Endothelial cell of umbilical vein (primary cell): ENCODE results near the gene DNAJC7. TPM values are rescaled to one million over a fixed set of nuclear protein-coding genes. Genes with fewer than 3 reads are reported as not detected.

Source experiments
- BruUV-seq: library from RNA; stranded (reverse); fragments of 400-500 nt; replicated peaks from 2 replicates; lab custom pipeline; 2021; lab: Mats Ljungman, UMichigan
- CTCF ChIA-PET: fragments of 300-600, 350-600 bp; sonication (Branson Sonifier 250); formaldehyde crosslinking; loops from one replicate; lab custom pipeline; 2021; ENCODE audit warnings: antibody characterized with exemption, inconsistent platforms; lab: Charles Lee
- POLR2A ChIA-PET: fragments of 300-600, 350-600 bp; sonication (Branson Sonifier 250); formaldehyde crosslinking; loops from one replicate; lab custom pipeline; 2021; ENCODE audit warnings: antibody characterized with exemption, inconsistent platforms; lab: Charles Lee
- DNase-seq: peaks from one replicate; pipeline ENCODE4 v3.0.0-alpha.2; 2011; ENCODE audit warnings: low read depth, low spot score
- FAIRE-seq: peaks from 2 replicates; lab custom pipeline; 2011; peaks lifted over from hg19 to GRCh38; lab: Jason Lieb, UNC
- H2AFZ ChIP-seq: 2 replicates; pipeline ENCODE4 v1.6.0; 2012; ENCODE audit warnings: low read depth, low read length, control low read depth, inconsistent platforms
- H3K27ac ChIP-seq: 2 replicates; pipeline ENCODE4 v1.5.1; 2011; ENCODE audit warnings: low read depth, mild to moderate bottlenecking, control low read depth, low read length, moderate library complexity; ENCODE audit not compliant: insufficient read depth
- H3K27me3 ChIP-seq, 2 experiments: 2 replicates each; pipeline versions ENCODE4 v1.6.0 to v1.6.1; 2011; ENCODE audit warnings: low read length in 2 of 2, mixed read lengths in 1 of 2; ENCODE audit not compliant: control insufficient read depth in 2 of 2, insufficient read depth in 2 of 2
- H3K36me3 ChIP-seq, 2 experiments: 2 replicates in 1 of 2; 3 replicates in 1 of 2; pipeline ENCODE4 v1.5.1; 2011; ENCODE audit warnings: low read length in 2 of 2, mild to moderate bottlenecking in 1 of 2, moderate library complexity in 1 of 2; ENCODE audit not compliant: control insufficient read depth in 2 of 2, insufficient read depth in 2 of 2; ENCODE audit errors: extremely low read depth in 1 of 2
- H3K4me1 ChIP-seq: 3 replicates; pipeline ENCODE4 v1.5.1; 2011; ENCODE audit warnings: mild to moderate bottlenecking, low read length; ENCODE audit not compliant: control insufficient read depth, insufficient read depth; ENCODE audit errors: extremely low read depth
- H3K4me2 ChIP-seq: 2 replicates; pipeline ENCODE4 v1.6.1; 2011; ENCODE audit warnings: low read length, control low read depth, mixed read lengths; ENCODE audit not compliant: insufficient read depth
- H3K4me3 ChIP-seq, 3 experiments: fragments of 200-600 bp in 1 of 3; sonication (generic), shearing (Covaris generic) in 1 of 3; replicated peaks in 1 of 3; 2 replicates each; pipeline ENCODE4 v1.5.1; 2011 to 2016; ENCODE audit warnings: control low read depth in 3 of 3, low read length in 3 of 3, mild to moderate bottlenecking in 2 of 3, inconsistent platforms in 1 of 3, low read depth in 1 of 3, moderate library complexity in 1 of 3; ENCODE audit not compliant: insufficient read depth in 1 of 3
- H3K79me2 ChIP-seq: 2 replicates; pipeline ENCODE4 v1.6.0; 2012; ENCODE audit warnings: low read length, inconsistent platforms; ENCODE audit not compliant: control insufficient read depth, insufficient read depth
- H3K9ac ChIP-seq: replicated peaks from 2 replicates; pipeline ENCODE3; 2011; ENCODE audit warnings: low read length, control low read depth; ENCODE audit not compliant: insufficient read depth; ENCODE audit errors: extremely low read depth
- H3K9me1 ChIP-seq: replicated peaks from 3 replicates; pipeline ENCODE4 v1.6.0; 2011; ENCODE audit warnings: mild to moderate bottlenecking, low read length; ENCODE audit not compliant: control insufficient read depth, insufficient read depth; ENCODE audit errors: extremely low read depth
- H3K9me3 ChIP-seq: replicated peaks from 2 replicates; pipeline ENCODE4 v1.5.1; 2012; ENCODE audit warnings: low read length, inconsistent platforms; ENCODE audit not compliant: control insufficient read depth, insufficient read depth
- H4K20me1 ChIP-seq: replicated peaks from 2 replicates; pipeline ENCODE3; 2011; ENCODE audit warnings: mild to moderate bottlenecking, low read length; ENCODE audit not compliant: control insufficient read depth, insufficient read depth; ENCODE audit errors: extremely low read depth
- CTCF ChIP-seq, 2 donors: IDR thresholded peaks; 1 replicate in 1 of 2; 2 replicates in 1 of 2; pipeline ENCODE4 v1.5.1; 2011; ENCODE audit warnings: low read length in 2 of 2, mild to moderate bottlenecking in 2 of 2, moderate library complexity in 2 of 2, control low read depth in 1 of 2, inconsistent platforms in 1 of 2, low read depth in 1 of 2; ENCODE audit not compliant: insufficient read depth in 1 of 2; ENCODE audit errors: extremely low read depth in 1 of 2
- EZH2 ChIP-seq: IDR thresholded peaks from 2 replicates; pipeline ENCODE4 v1.6.1; 2012; ENCODE audit warnings: borderline replicate concordance, low read depth, mild to moderate bottlenecking, moderate library complexity, low read length, inconsistent platforms; ENCODE audit not compliant: severe bottlenecking
- FOS ChIP-seq: IDR thresholded peaks from 2 replicates; pipeline ENCODE4 v1.6.1; 2011; ENCODE audit warnings: mild to moderate bottlenecking, low read length, moderate library complexity, borderline replicate concordance; ENCODE audit not compliant: insufficient read depth
- GATA2 ChIP-seq: IDR thresholded peaks from 2 replicates; pipeline ENCODE4 v1.7.0; 2011; ENCODE audit warnings: low read depth, mild to moderate bottlenecking, moderate library complexity, mixed read lengths, low read length; ENCODE audit not compliant: insufficient read length, insufficient read depth
- JUN ChIP-seq: IDR thresholded peaks from 2 replicates; pipeline ENCODE4 v1.6.1; 2011; ENCODE audit warnings: borderline replicate concordance, low read depth; ENCODE audit not compliant: insufficient read length, insufficient read depth
- MYC ChIP-seq: IDR thresholded peaks from one replicate; pipeline ENCODE4 v1.6.1; 2011; ENCODE audit warnings: mild to moderate bottlenecking, low read depth, low read length
- POLR2A ChIP-seq: IDR thresholded peaks from 2 replicates; pipeline ENCODE4 v1.6.1; 2012; ENCODE audit warnings: low read depth, mild to moderate bottlenecking, control low read depth, low read length
- POLR2AphosphoS5 ChIP-seq: IDR thresholded peaks from 2 replicates; pipeline ENCODE4 v1.6.1; 2012; ENCODE audit warnings: low read depth, mild to moderate bottlenecking, control low read depth, low read length, moderate library complexity; ENCODE audit not compliant: insufficient read depth
- dilution Hi-C: fragments of 300-500 bp; cut with MboI; formaldehyde crosslinking; loops from one replicate; pipeline ENCODE4 v1.15.0; 2019; ENCODE audit warnings: low sequenced_read_pairs; ENCODE audit not compliant: extremely low pct_ligation_motif_present
- intact Hi-C: fragments of 100-400 bp; cut with micrococcal nuclease; formaldehyde crosslinking; loops from one replicate; pipeline ENCODE4 v1.10.0; 2022
- polyA plus RNA-seq, 4 experiments: library from polyadenylated mRNA; depleted of rRNA in 3 of 4; stranded (reverse) in 3 of 4; unstranded in 1 of 4; fragments of >200 nt; gene quantifications; 2 replicates each; pipeline versions ENCODE4 v1.2.1 to v1.2.3, GENCODE V29; 2011 to 2012; ENCODE audit warnings: missing spikeins in 1 of 4
- total RNA-seq: library from RNA; stranded (reverse); gene quantifications from 2 replicates; pipeline ENCODE4 v1.2.3, GENCODE V29; 2021
- TF ChIP-seq, protein P1 (sequence below): IDR thresholded peaks from 2 replicates; pipeline ENCODE4 v1.6.1; 2011; ENCODE audit not compliant: insufficient read depth, insufficient read length

DNAJC7 gene
- total and polyA plus RNA-seq, 2 donors (not counting 3 experiments of a cell fraction or from before 2014, with no cell fraction given), result 19.8 to 111 TPM

- Histone ChIP-seq H3K27ac (no peak within 1 kb of the TSS), H3K4me2 (no peak within 1 kb of the TSS), H3K4me3 (peak within 1 kb of the TSS in 2 of 3 experiments; percentile 39 to 49), H3K9ac (no peak within 1 kb of the TSS), H3K4me1 (no peaks in the 10 kb centered on the region), H3K9me1 (no peaks in the 10 kb centered on the region), H4K20me1 (no peaks in the 10 kb centered on the region), H3K79me2 (no peaks in the 10 kb centered on the region), H2AFZ (peak within 1 kb of the TSS; percentile 64), H3K36me3 (no peaks in the 10 kb centered on the region), H3K27me3 (peaks cover 25 to 38% of the 10 kb centered on the region in 2 experiments), H3K9me3 (no peaks in the 10 kb centered on the region)
- intact Hi-C loops (no loop called here), dilution Hi-C loops (no loop called here)
- peak; percentile 36 for DNase-seq
- POLR2A ChIA-PET, result no interaction called here
- TF ChIP-seq GATA2 (no peak), CTCF (IDR thresholded peaks at IDR 0.05; ENCODE audit: extremely low read depth in 1 of 2, insufficient read depth in 1 of 2, low read depth in 1 of 2, low read length in 2 of 2) (peak; percentile 8 to 48), JUN (no peak), EZH2 (no peak), POLR2A (no peak), MYC (no peak), POLR2AphosphoS5 (peak; percentile 35), FOS (no peak)
- TF ChIP-seq, protein P1, sequence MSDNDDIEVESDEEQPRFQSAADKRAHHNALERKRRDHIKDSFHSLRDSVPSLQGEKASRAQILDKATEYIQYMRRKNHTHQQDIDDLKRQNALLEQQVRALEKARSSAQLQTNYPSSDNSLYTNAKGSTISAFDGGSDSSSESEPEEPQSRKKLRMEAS, result no peak
- peak; percentile 33 for FAIRE-seq
- BruUV-seq, result no TSS peak
- CTCF ChIA-PET, result interaction anchor here (1.0 to 1.7 kb wide), 8 partner anchors 10 to 65 kb away, joined by 3 to 9 read pairs (median 4); no protein-coding TSS in a partner anchor
Observed at GRCh38 chr17:42050393-42051012, 33.3 kb upstream of the DNAJC7 start, which contains the start of gene C17orf113. Gene C17orf113, minus strand, starts transcription at chr17:42050601. Its CDS starts 7,225 bp downstream, at chr17:42043376.
